ENCODE measurements around the gene CLEC19A.

GRCh38 chr16:19285431-19285830 is at the start of gene CLEC19A:
- no peak for TF ChIP-seq POLR2A (IDR thresholded peaks at IDR 0.05; ENCODE audit: extremely low read depth, insufficient read length)
- TF ChIP-seq, protein P1, sequence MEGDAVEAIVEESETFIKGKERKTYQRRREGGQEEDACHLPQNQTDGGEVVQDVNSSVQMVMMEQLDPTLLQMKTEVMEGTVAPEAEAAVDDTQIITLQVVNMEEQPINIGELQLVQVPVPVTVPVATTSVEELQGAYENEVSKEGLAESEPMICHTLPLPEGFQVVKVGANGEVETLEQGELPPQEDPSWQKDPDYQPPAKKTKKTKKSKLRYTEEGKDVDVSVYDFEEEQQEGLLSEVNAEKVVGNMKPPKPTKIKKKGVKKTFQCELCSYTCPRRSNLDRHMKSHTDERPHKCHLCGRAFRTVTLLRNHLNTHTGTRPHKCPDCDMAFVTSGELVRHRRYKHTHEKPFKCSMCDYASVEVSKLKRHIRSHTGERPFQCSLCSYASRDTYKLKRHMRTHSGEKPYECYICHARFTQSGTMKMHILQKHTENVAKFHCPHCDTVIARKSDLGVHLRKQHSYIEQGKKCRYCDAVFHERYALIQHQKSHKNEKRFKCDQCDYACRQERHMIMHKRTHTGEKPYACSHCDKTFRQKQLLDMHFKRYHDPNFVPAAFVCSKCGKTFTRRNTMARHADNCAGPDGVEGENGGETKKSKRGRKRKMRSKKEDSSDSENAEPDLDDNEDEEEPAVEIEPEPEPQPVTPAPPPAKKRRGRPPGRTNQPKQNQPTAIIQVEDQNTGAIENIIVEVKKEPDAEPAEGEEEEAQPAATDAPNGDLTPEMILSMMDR (IDR thresholded peaks at IDR 0.05; ENCODE audit: low read depth, low read length): no peak

Data from NB4 (cell line).